ENCODE results near the gene PRR33.
"Not testable (repeated sequence)": the region's sequence is repeated elsewhere in the genome, so short reads cannot be mapped to it uniquely, and the experiment has no call there.

The PRR33 gene

GRCh38 chr11:1877211-1878136, 14.2 kb downstream of the PRR33 start:
- FAIRE-seq (no peak), DNase-seq (ENCODE audit: low spot score) (no peak)

GRCh38 chr11:1876361-1877063, 15.2 kb downstream of the PRR33 start:
- no peak for DNase-seq (ENCODE audit: low spot score)

GRCh38 chr11:1875851-1876301, 15.8 kb downstream of the PRR33 start:
- DNase-seq (ENCODE audit: low spot score); FAIRE-seq: not testable (repeated sequence)

More at GRCh38 chr11:1876361-1877063, 15.2 kb downstream of the PRR33 start:
- no peak for FAIRE-seq

- DNase-seq (ENCODE audit: low spot score) (no peak), FAIRE-seq (no peak)
Measured at GRCh38 chr11:1875093-1875850, 16.4 kb downstream of the PRR33 start.

DNA sequence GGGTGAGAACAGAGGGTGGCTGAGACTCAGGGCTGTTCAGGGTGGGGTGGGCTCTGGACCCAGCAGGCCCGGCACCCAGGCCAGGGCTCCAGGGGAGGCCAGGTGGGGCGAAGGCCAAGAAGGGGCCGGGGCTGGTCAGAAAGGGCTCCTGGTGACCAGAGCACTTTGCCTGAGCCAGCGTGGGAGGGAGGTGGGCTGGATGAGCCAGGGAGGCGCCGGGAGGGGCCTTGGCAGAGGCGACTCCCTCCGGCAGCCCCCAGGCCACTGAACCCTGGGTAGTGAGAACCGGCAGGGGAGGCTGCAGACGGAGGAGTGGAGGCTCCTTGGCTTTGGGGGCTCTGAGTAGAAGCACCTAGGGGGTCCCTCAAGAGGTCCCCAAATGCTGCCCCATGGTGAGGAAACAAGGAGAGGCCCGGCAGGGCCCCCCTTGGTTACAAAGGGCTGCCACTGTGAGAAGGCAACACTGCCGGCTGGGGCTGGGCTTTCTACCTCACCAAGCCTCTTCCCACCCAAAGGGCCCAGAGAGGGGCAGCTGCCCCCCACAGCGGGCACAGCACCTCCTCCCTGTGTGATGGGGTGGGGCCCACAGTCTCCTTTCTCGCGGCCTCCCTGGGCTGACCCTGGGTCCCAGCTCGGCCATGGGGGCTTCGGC, 17.1 kb downstream of the PRR33 start:
- not testable (repeated sequence) for FAIRE-seq; DNase-seq (ENCODE audit: low spot score)

- FAIRE-seq, result not testable (repeated sequence)
Measured at GRCh38 chr11:1873813-1874150, 17.9 kb downstream of the PRR33 start.

DNA sequence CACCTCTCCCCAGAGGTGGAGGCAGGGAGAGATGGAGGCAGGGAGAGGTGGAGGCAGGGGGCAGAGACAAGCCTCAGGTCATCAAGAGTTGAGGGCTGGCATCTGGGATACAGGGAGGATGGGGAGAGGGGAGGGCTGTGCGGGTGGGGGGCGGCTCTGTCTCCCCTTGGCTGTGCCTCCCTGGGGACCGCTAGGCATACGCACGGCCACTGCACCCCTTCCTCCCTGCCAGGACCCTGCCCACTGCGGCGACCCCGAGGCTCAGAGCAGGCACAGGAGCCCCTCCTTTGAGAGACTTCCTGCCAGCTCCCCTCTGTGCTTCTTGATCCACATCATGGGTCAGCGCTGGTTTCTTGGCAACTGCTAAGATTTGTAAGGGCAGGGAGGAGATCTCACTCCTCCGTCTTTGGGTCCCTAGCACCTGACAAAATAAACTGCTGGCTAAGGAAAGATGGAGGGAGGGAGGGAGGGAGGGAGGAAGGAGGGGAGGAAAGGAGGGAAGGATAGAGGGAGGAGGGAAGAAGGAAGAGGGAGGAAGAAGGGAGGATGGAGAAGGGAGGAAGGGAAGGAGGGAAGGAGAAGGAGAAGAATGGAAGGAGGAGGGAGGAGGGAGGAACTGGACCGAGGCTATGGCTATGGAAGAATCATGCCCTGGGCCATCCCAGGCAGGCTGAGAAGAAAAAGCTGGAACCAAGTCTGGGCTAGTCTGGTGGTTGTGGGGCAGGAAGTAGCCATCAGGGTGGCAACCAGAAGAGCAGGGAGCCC, 18.5 kb downstream of the PRR33 start:
- FAIRE-seq, result no peak
- DNase-seq (ENCODE audit: low spot score), result peak; percentile 29

More at GRCh38 chr11:1873813-1874150, 17.9 kb downstream of the PRR33 start:
- not testable (repeated sequence) for DNase-seq (ENCODE audit: low spot score)

DNA sequence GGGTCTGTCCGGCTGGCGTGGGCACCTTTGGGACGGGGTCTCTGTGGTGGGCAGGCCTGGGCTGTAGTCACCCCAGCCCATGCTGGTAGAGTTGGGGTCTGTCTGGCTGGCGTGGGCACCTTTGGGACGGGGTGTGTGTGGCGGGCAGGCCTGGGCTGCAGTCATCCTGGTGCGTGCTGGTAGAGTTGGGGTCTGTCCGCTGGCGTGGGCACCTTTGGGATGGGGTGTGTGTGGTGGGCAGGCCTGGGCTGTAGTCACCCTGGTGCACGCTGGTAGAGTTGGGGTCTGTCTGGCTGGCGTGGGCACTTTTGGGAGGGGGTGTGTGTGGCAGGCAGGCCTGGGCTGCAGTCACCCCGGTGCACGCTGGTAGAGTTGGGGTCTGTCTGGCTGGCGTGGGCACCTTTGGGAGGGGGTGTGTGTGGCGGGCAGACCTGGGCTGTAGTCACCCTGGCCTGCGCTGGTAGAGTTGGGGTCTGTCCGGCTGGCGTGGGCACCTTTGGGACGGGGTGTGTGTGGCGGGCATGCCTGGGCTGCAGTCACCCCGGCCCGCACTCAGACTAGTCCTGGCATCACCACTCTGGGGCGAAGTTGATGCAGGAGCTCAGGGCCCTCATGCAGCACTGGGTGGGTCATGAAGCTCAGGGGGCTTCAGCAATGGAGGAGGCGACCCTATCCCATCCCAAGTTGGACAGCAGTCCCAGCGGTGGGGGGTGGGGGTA, 19.3 kb downstream of the PRR33 start:
- DNase-seq (ENCODE audit: low spot score) (no peak), FAIRE-seq (no peak)

GRCh38 chr11:1871531-1871930, 20.2 kb downstream of the PRR33 start:
- DNase-seq (ENCODE audit: low spot score) (no peak), FAIRE-seq (no peak)

- no peak for DNase-seq (ENCODE audit: low spot score)
Measured at GRCh38 chr11:1870721-1871466, 20.8 kb downstream of the PRR33 start.

GRCh38 chr11:1870326-1870696, 21.4 kb downstream of the PRR33 start:
- no peak for DNase-seq (ENCODE audit: low spot score)
- no peak for FAIRE-seq

More at GRCh38 chr11:1870721-1871466, 20.8 kb downstream of the PRR33 start:
- no peak for FAIRE-seq

DNA sequence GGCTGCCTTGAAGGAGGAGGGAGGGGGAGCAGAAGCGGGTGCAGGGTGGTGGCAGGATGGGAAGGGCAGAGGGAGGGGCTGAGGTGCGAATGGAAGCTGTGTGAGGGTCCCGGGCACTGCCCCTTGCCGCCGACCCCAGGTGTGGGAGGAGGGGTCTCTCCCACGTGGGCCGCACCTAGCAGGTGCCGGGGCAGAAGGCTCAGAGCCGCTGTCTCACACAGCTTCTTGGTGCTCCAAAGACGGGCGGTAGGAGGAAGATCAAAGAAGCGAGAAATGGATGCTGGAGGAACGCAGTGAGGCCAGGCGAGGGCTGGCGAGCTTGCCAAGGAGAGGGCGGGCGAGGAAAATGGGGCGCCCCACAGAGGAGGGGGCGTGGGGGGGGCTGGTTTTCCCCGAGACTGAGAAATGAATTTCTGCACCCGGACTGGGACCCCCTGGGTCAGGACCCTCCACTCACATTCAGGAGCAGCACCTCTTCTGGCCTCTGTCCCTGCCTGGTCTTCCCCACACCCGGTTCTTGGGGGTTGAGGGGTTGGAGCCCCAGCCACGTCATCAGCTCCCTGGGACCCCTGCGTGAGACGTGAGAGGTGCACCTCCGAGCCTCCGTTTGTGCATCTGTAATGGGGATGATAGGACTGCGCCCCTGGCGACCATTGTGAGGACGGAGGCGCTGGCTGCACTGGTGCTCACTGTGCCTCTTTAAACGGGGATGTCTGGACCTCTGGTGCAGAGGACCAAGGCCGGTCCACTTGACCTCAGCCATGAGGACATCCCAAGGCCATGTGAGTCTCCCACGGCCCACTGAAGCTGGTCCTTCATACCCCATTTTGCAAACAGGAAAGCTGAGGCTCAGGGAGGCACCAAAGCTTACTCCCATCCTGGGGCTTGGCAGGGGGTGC, 22.0 kb downstream of the PRR33 start:
- FAIRE-seq (no peak), DNase-seq (ENCODE audit: low spot score) (no peak)

- DNase-seq (ENCODE audit: low spot score), result no peak
- no peak for FAIRE-seq
Measured at GRCh38 chr11:1868636-1869291, 22.9 kb downstream of the PRR33 start.

GRCh38 chr11:1868056-1868635, 23.5 kb downstream of the PRR33 start:
- FAIRE-seq (no peak), DNase-seq (ENCODE audit: low spot score) (no peak)

- no peak for FAIRE-seq
- DNase-seq (ENCODE audit: low spot score), result no peak
Measured at GRCh38 chr11:1867381-1867780, 24.3 kb downstream of the PRR33 start.

GRCh38 chr11:1866776-1867175, 24.9 kb downstream of the PRR33 start:
- FAIRE-seq (no peak), DNase-seq (ENCODE audit: low spot score) (no peak)

- FAIRE-seq (no peak), DNase-seq (ENCODE audit: low spot score) (no peak)
Measured at GRCh38 chr11:1866226-1866625, 25.5 kb downstream of the PRR33 start.
